IPS DF 6.9 (cell line): ENCODE measurements around the gene OR10K2.
"Not testable (repeated sequence)": the region's sequence is repeated elsewhere in the genome, so short reads cannot be mapped to it uniquely, and the experiment has no call there.

Source experiments
- DNase-seq: peaks from one replicate; pipeline ENCODE4 v3.0.0-alpha.2; 2013; ENCODE audit warnings: low read depth, low spot score
- H3K27ac ChIP-seq: one replicate; pipeline ENCODE4 v1.5.1; 2013; ENCODE audit warnings: low read length, control low read depth
- H3K27me3 ChIP-seq: 2 replicates; pipeline ENCODE4 v1.6.1; 2013; ENCODE audit warnings: mild to moderate bottlenecking, low read length; ENCODE audit not compliant: control insufficient read depth, insufficient read depth
- H3K36me3 ChIP-seq: 2 replicates; pipeline ENCODE4 v1.6.1; 2013; ENCODE audit warnings: low read length; ENCODE audit not compliant: control insufficient read depth, insufficient read depth
- H3K4me1 ChIP-seq: 2 replicates; pipeline ENCODE4 v1.6.1; 2013; ENCODE audit warnings: low read length; ENCODE audit not compliant: control insufficient read depth, insufficient read depth
- H3K4me3 ChIP-seq: 2 replicates; pipeline ENCODE4 v1.5.1; 2013; ENCODE audit warnings: mild to moderate bottlenecking, low read length
- H3K9me3 ChIP-seq: 2 replicates; pipeline ENCODE4 v1.6.1; 2013; ENCODE audit warnings: low read length, inconsistent platforms; ENCODE audit not compliant: control insufficient read depth, insufficient read depth
- WGBS: extraction: QIAGEN DNeasy Blood & Tissue Kit; methylation state at CpG from one replicate; pipeline ENCODE4 v1.1.7; 2013; ENCODE audit warnings: mixed read lengths, missing lambda C conversion rate; ENCODE audit not compliant: insufficient read length, insufficient coverage; 5-methylcytosine and 5-hydroxymethylcytosine counted together

Gene OR10K2, protein sequence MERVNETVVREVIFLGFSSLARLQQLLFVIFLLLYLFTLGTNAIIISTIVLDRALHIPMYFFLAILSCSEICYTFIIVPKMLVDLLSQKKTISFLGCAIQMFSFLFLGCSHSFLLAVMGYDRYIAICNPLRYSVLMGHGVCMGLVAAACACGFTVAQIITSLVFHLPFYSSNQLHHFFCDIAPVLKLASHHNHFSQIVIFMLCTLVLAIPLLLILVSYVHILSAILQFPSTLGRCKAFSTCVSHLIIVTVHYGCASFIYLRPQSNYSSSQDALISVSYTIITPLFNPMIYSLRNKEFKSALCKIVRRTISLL

GRCh38 chr1:158426137-158426536, at the start of gene OR10K2:
Gene OR10K2 (minus strand): TSS chr1:158426237. CDS start chr1:158420866, 5,371 bp downstream.
- H3K9me3 ChIP-seq, result no peaks in the 10 kb centered on the region
- WGBS, result no CpG with 5 or more reads among the region's 1 CpG
- H3K4me1 ChIP-seq, result no peaks in the 10 kb centered on the region
- no peak within 1 kb of the TSS for H3K4me3 ChIP-seq
- H3K27ac ChIP-seq, result no peak within 1 kb of the TSS
- no peaks in the 10 kb centered on the region for H3K36me3 ChIP-seq
- DNase-seq, result no peak
- H3K27me3 ChIP-seq, result no peaks in the 10 kb centered on the region

- Histone ChIP-seq H3K27me3 (no peaks in the 10 kb centered on the region), H3K4me1 (no peaks in the 10 kb centered on the region)
- no peak for DNase-seq
Observed at GRCh38 chr1:158471920-158472319, 45.9 kb upstream of the OR10K2 start, which contains the start of gene OR10R2. Gene OR10R2 (plus strand): TSS chr1:158472220. CDS start chr1:158472326, 106 bp downstream.

GRCh38 chr1:158461534-158461933, 35.5 kb upstream of the OR10K2 start, which contains the start of gene OR10K1:
Gene OR10K1 (plus strand): TSS chr1:158461834. CDS start chr1:158465562, 3,728 bp downstream.
- Histone ChIP-seq H3K36me3 (no peaks in the 10 kb centered on the region), H3K27me3 (no peaks in the 10 kb centered on the region), H3K9me3 (no peaks in the 10 kb centered on the region), H3K4me3 (no peak within 1 kb of the TSS), H3K27ac (no peak within 1 kb of the TSS), H3K4me1 (no peaks in the 10 kb centered on the region)
- WGBS, result no CpG with 5 or more reads among the region's 2 CpGs
- DNase-seq, result no peak

More at GRCh38 chr1:158471920-158472319, 45.9 kb upstream of the OR10K2 start, which contains the start of gene OR10R2:
- H3K4me3 ChIP-seq, result no peak within 1 kb of the TSS
- H3K36me3 ChIP-seq, result no peaks in the 10 kb centered on the region
- H3K9me3 ChIP-seq, result no peaks in the 10 kb centered on the region
- H3K27ac ChIP-seq, result no peak within 1 kb of the TSS

DNA sequence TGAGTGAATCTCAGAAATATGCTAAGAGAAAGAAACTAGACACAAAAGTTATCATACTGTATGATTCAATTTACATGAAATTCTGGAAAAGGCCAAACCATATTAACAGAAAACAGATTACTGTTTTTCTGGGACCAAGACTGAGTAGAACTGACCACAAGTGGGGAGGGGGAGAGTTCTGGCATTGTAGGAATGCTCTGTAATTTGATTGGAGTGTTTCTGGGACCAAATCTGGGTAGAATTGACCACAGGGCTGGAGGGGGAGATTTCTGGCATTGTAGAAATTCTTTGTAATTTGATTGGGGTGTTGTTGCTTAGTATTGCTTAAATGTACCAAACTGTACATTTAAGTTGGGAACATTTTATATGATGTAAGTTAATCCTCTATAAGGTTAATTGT, 32.2 kb upstream of the OR10K2 start:
- H3K36me3 ChIP-seq, result no peaks in the 10 kb centered on the region
- H3K9me3 ChIP-seq, result no peaks in the 10 kb centered on the region
- no peaks in the 10 kb centered on the region for H3K4me1 ChIP-seq
- no peak overlapping the region for H3K4me3 ChIP-seq
- no peaks in the 10 kb centered on the region for H3K27me3 ChIP-seq
- no peak for DNase-seq
- no peak overlapping the region for H3K27ac ChIP-seq

GRCh38 chr1:158457246-158457645, 31.2 kb upstream of the OR10K2 start:
- H3K36me3 ChIP-seq, result no peaks in the 10 kb centered on the region
- no peaks in the 10 kb centered on the region for H3K9me3 ChIP-seq
- H3K27ac ChIP-seq, result no peak overlapping the region
- DNase-seq, result no peak
- no peak overlapping the region for H3K4me3 ChIP-seq
- H3K4me1 ChIP-seq, result no peaks in the 10 kb centered on the region
- no peaks in the 10 kb centered on the region for H3K27me3 ChIP-seq

DNA sequence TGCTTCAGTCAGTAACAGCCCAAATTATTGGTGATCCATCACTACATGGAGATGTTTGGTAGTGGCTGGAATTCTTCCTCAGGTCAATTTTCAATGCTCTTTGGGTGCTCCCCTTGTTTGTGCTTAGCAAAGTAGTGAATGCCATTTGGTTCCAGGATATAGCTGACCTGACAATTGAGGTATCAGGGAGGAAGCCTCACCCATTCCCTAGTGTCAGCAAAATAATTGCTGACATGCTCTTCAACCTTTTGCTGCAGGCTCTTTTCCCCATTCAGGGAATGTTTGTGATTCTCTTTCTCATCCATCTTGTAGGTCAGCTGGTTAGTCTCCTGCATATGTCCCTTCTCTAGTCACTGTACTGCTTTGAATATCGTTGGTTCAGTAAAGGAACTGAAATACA, 28.5 kb upstream of the OR10K2 start:
- Histone ChIP-seq H3K4me3 (no peak overlapping the region), H3K27ac (no peak overlapping the region), H3K4me1 (no peaks in the 10 kb centered on the region), H3K9me3 (no peaks in the 10 kb centered on the region), H3K27me3 (no peaks in the 10 kb centered on the region), H3K36me3 (no peaks in the 10 kb centered on the region)
- no peak for DNase-seq
- no CpG with 5 or more reads among the region's 1 CpG for WGBS

DNA sequence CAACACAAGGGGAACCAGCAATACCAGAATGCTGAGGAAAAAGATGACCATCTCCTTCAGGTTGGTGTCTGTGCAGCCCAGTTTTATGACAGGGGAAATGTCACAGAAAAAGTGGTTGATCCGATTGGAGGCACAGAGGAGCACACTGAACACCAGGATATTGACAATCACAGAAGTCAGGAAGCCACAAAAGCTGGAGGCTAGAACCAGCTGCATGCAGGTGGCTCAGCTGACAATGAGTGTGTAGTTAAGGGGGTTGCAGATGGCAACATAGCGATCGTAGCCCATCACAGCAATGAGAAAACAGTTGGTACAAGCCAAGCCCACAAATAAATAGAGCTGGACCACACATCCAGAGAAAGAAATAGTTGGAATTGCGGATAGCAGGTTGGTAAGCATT, 19.3 kb upstream of the OR10K2 start:
- no peaks in the 10 kb centered on the region for H3K9me3 ChIP-seq
- no peaks in the 10 kb centered on the region for H3K4me1 ChIP-seq
- no peaks in the 10 kb centered on the region for H3K27me3 ChIP-seq
- no CpG with 5 or more reads among the region's 4 CpGs for WGBS
- H3K27ac ChIP-seq, result no peak overlapping the region
- H3K36me3 ChIP-seq, result no peaks in the 10 kb centered on the region
- no peak for DNase-seq
- no peak overlapping the region for H3K4me3 ChIP-seq

- H3K27me3 ChIP-seq, result no peaks in the 10 kb centered on the region
- no peak overlapping the region for H3K27ac ChIP-seq
- WGBS, result no CpG with 5 or more reads among the region's 3 CpGs
- no peaks in the 10 kb centered on the region for H3K4me1 ChIP-seq
- no peak overlapping the region for H3K4me3 ChIP-seq
- no peaks in the 10 kb centered on the region for H3K9me3 ChIP-seq
- no peaks in the 10 kb centered on the region for H3K36me3 ChIP-seq
- no peak for DNase-seq
Observed at GRCh38 chr1:158434741-158435140, 8.7 kb upstream of the OR10K2 start.

DNA sequence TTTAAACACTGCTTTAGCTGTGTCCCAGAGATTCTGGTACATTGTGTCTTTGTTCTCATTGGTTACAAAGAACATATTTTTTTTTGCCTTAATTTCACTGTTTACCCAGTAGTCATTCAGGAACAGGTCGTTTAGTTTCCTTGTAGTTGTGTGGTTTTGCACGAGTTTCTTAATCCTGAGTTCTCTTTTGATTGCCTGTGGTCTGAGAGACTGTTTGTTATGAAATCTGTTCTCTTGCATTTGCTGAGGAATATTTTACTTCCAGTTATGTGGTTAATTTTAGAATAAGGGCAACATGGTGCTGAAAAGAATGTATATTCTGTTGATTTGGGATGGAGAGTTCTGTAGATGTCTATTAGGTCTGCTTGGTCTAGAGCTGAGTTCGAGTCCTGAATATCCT, 4.1 kb upstream of the OR10K2 start:
- not testable (repeated sequence) for DNase-seq, H3K4me3 ChIP-seq, H3K4me1 ChIP-seq, H3K36me3 ChIP-seq, H3K27me3 ChIP-seq, H3K9me3 ChIP-seq, H3K27ac ChIP-seq
- WGBS, result no CpG with 5 or more reads among the region's 3 CpGs

- H3K27ac ChIP-seq, result no peak overlapping the region
- H3K27me3 ChIP-seq, result no peaks in the 10 kb centered on the region
- no peaks in the 10 kb centered on the region for H3K9me3 ChIP-seq
- no peak overlapping the region for H3K4me3 ChIP-seq
- no peaks in the 10 kb centered on the region for H3K4me1 ChIP-seq
- no peaks in the 10 kb centered on the region for H3K36me3 ChIP-seq
- DNase-seq, result no peak
Observed at GRCh38 chr1:158425027-158425426, 1.0 kb downstream of the OR10K2 start.

DNA sequence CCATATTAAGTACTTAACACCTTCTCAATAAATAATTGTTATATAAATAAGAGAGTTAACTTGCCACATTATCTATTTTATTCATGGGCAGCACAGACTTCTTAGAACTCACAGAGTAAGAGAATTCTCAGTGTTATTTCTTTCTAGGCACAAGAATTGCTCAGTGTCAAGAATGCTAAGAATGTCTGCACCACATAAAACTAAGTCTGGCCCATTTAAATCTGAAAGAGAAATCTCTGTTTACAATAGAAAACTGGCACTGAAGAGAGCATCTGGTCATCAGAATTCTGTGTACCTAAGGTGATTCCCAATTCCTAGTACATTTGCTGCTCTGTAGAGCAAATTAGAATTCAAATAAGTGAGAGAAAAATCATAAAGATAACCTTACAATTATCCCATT, 3.8 kb downstream of the OR10K2 start:
- Histone ChIP-seq H3K9me3 (no peaks in the 10 kb centered on the region), H3K36me3 (no peaks in the 10 kb centered on the region)

More for the DNA sequence above, 3.8 kb downstream of the OR10K2 start:
- peak; percentile 5 for DNase-seq
- Histone ChIP-seq H3K4me1 (no peaks in the 10 kb centered on the region), H3K27me3 (no peaks in the 10 kb centered on the region), H3K27ac (no peak overlapping the region), H3K4me3 (no peak overlapping the region)
